ENCODE results near the gene MALRD1. TPM values are rescaled to one million over a fixed set of nuclear protein-coding genes. Genes with fewer than 3 reads are reported as not detected.

Gene MALRD1
- total RNA-seq, 1 experiment from 2014 or later: not detected

- no peaks in the 10 kb centered on the region for H3K27me3 Mint-ChIP-seq (ENCODE audit: insufficient read depth, unreplicated experiment)
- no TSS peak for BruUV-seq (replicated peaks)
- no peak overlapping the region for H3K4me3 Mint-ChIP-seq (ENCODE audit: unreplicated experiment)
- DNase-seq (ENCODE audit: unreplicated experiment): no peak
- POLR2A ChIA-PET: no interaction called here
- H3K27ac Mint-ChIP-seq (ENCODE audit: low read depth, unreplicated experiment): no peak overlapping the region
- CTCF ChIA-PET: no interaction called here
- H3K9me3 Mint-ChIP-seq (ENCODE audit: unreplicated experiment): no peaks in the 10 kb centered on the region
- TF ChIP-seq CTCF (IDR thresholded peaks at IDR 0.05; ENCODE audit: unreplicated experiment): peak; percentile 28
- intact Hi-C loops (cut with micrococcal nuclease): loop anchor here (1.0 to 10.0 kb wide), 4 partner anchors 167 to 1148 kb away; partner anchors contain the start of gene PLXDC2
- H3K4me1 Mint-ChIP-seq (ENCODE audit: insufficient read depth, unreplicated experiment): no peaks in the 10 kb centered on the region
- H3K36me3 Mint-ChIP-seq (ENCODE audit: insufficient read depth, unreplicated experiment): no peaks in the 10 kb centered on the region
Measured at GRCh38 chr10:19620811-19621210, 572.2 kb downstream of the MALRD1 start.

GRCh38 chr10:19623321-19623720 is 574.7 kb downstream of the MALRD1 start:
- no peaks in the 10 kb centered on the region for H3K4me1 Mint-ChIP-seq (ENCODE audit: insufficient read depth, unreplicated experiment)
- no peaks in the 10 kb centered on the region for H3K27me3 Mint-ChIP-seq (ENCODE audit: insufficient read depth, unreplicated experiment)
- no peak overlapping the region for H3K27ac Mint-ChIP-seq (ENCODE audit: low read depth, unreplicated experiment)
- H3K36me3 Mint-ChIP-seq (ENCODE audit: insufficient read depth, unreplicated experiment): no peaks in the 10 kb centered on the region
- ChIA-PET POLR2A (no interaction called here), CTCF (no interaction called here)
- no peak for TF ChIP-seq CTCF (IDR thresholded peaks at IDR 0.05; ENCODE audit: unreplicated experiment)
- H3K4me3 Mint-ChIP-seq (ENCODE audit: unreplicated experiment): no peak overlapping the region
- H3K9me3 Mint-ChIP-seq (ENCODE audit: unreplicated experiment): no peaks in the 10 kb centered on the region
- no peak for DNase-seq (ENCODE audit: unreplicated experiment)
- intact Hi-C loops (cut with micrococcal nuclease): loop anchor here (10.0 kb wide), 1 partner anchor 209 kb away; no protein-coding TSS in a partner anchor
- BruUV-seq (replicated peaks): no TSS peak

- Mint-ChIP-seq H3K27me3 (ENCODE audit: insufficient read depth, unreplicated experiment) (no peaks in the 10 kb centered on the region), H3K9me3 (ENCODE audit: unreplicated experiment) (no peaks in the 10 kb centered on the region), H3K36me3 (ENCODE audit: insufficient read depth, unreplicated experiment) (no peaks in the 10 kb centered on the region), H3K27ac (ENCODE audit: low read depth, unreplicated experiment) (no peak overlapping the region), H3K4me3 (ENCODE audit: unreplicated experiment) (no peak overlapping the region), H3K4me1 (ENCODE audit: insufficient read depth, unreplicated experiment) (no peaks in the 10 kb centered on the region)
- POLR2A ChIA-PET: no interaction called here
- no peak for DNase-seq (ENCODE audit: unreplicated experiment)
- CTCF ChIA-PET: interaction anchor here (0.6 to 1.8 kb wide), 2 partner anchors 214 to 1143 kb away, joined by 3 to 8 read pairs; no protein-coding TSS in a partner anchor
- BruUV-seq (replicated peaks): no TSS peak
- no peak for TF ChIP-seq CTCF (IDR thresholded peaks at IDR 0.05; ENCODE audit: unreplicated experiment)
- intact Hi-C loops (cut with micrococcal nuclease): loop anchor here (10.0 kb wide), 1 partner anchor 211 kb away; no protein-coding TSS in a partner anchor
Measured at GRCh38 chr10:19626156-19626555, 577.6 kb downstream of the MALRD1 start.

GRCh38 chr10:19628767-19629560 is 580.4 kb downstream of the MALRD1 start:
- H3K9me3 Mint-ChIP-seq (ENCODE audit: unreplicated experiment): no peaks in the 10 kb centered on the region
- H3K4me3 Mint-ChIP-seq (ENCODE audit: unreplicated experiment): no peak overlapping the region
- H3K27ac Mint-ChIP-seq (ENCODE audit: low read depth, unreplicated experiment): no peak overlapping the region
- intact Hi-C loops (cut with micrococcal nuclease): loop anchor here (10.0 kb wide), 1 partner anchor 214 kb away; no protein-coding TSS in a partner anchor
- DNase-seq (ENCODE audit: unreplicated experiment): no peak
- no peak for TF ChIP-seq CTCF (IDR thresholded peaks at IDR 0.05; ENCODE audit: unreplicated experiment)
- no peaks in the 10 kb centered on the region for H3K4me1 Mint-ChIP-seq (ENCODE audit: insufficient read depth, unreplicated experiment)
- ChIA-PET POLR2A (interaction anchor here (0.5 to 1.1 kb wide), 3 partner anchors 10 to 1387 kb away, joined by 3 read pairs; no protein-coding TSS in a partner anchor), CTCF (interaction anchor here (0.7 to 1.0 kb wide), 3 partner anchors 10 to 217 kb away, joined by 3 read pairs; no protein-coding TSS in a partner anchor)
- BruUV-seq (replicated peaks): no TSS peak
- H3K27me3 Mint-ChIP-seq (ENCODE audit: insufficient read depth, unreplicated experiment): no peaks in the 10 kb centered on the region
- H3K36me3 Mint-ChIP-seq (ENCODE audit: insufficient read depth, unreplicated experiment): no peaks in the 10 kb centered on the region

Measured in MCF 10A (cell line).